ACC112 (cell line): ENCODE measurements around the gene CTXND1.
A peak's percentile ranks its signal among the peaks of the same experiment; 100 is the strongest.
"Not testable (repeated sequence)": the region's sequence is repeated elsewhere in the genome, so short reads cannot be mapped to it uniquely, and the experiment has no call there.

Experiments used
- H2AFZ ChIP-seq: fragments of 200-600 bp; sonication (generic); one replicate; pipeline ENCODE4 v1.6.0; 2017; ENCODE audit warnings: antibody characterized with exemption, low read length; ENCODE audit not compliant: unreplicated experiment
- H3K27ac ChIP-seq: fragments of 200-600 bp; sonication (generic); 2 replicates; pipeline ENCODE4 v1.5.1; 2014; ENCODE audit warnings: low read depth, mild to moderate bottlenecking, antibody characterized with exemption, low read length, moderate library complexity
- H3K27me3 ChIP-seq: fragments of 200-600 bp; sonication (generic); 2 replicates; pipeline ENCODE4 v1.6.1; 2014; ENCODE audit warnings: mild to moderate bottlenecking, antibody characterized with exemption, low read length, moderate library complexity, mixed read lengths; ENCODE audit not compliant: insufficient read depth
- H3K36me3 ChIP-seq: fragments of 200-600 bp; sonication (generic); 2 replicates; pipeline ENCODE4 v1.6.1; 2016; ENCODE audit warnings: mild to moderate bottlenecking, antibody characterized with exemption, low read length, moderate library complexity, mixed read lengths; ENCODE audit not compliant: insufficient read depth
- H3K4me1 ChIP-seq: fragments of 200-600 bp; sonication (generic); one replicate; pipeline ENCODE4 v1.6.1; 2016; ENCODE audit warnings: low read length, mixed read lengths; ENCODE audit not compliant: insufficient read depth, unreplicated experiment, control insufficient read depth
- H3K4me3 ChIP-seq: fragments of 200-600 bp; sonication (generic); 2 replicates; pipeline ENCODE4 v1.5.1; 2014; ENCODE audit warnings: mild to moderate bottlenecking, low read depth, low read length
- H3K79me2 ChIP-seq: fragments of 200-600 bp; sonication (generic); one replicate; pipeline ENCODE4 v1.6.0; 2016; ENCODE audit warnings: low read length; ENCODE audit not compliant: control insufficient read depth, unreplicated experiment, insufficient read depth

Gene CTXND1

DNA sequence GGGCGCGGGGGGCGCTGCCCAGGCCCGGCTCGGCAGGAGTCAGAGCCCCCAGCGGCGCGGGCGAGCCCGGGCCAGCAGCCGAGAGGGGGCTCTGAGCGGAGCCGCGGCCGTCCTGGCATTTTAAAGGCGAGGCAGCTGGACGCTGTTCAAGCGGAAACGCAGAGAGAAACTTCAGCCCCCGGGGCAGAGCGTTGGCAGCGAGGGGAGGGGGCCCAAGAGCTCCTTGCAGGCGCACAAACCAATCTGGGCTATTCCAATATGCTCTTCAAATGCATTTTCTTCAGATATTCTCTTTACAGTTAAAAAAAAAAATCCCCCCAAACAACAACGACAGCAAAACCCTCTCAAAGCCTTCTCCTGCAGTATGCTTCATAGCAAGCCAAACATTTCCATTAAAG is at the start of gene CTXND1:
Gene CTXND1, minus strand, starts transcription at position 93 of the 398 bp plus-strand sequence. CDS start 50,264 bp downstream, outside the sequence.
- peak within 1 kb of the TSS; percentile 50; the same call in 1 of the 2 replicates for H3K4me3 ChIP-seq

DNA sequence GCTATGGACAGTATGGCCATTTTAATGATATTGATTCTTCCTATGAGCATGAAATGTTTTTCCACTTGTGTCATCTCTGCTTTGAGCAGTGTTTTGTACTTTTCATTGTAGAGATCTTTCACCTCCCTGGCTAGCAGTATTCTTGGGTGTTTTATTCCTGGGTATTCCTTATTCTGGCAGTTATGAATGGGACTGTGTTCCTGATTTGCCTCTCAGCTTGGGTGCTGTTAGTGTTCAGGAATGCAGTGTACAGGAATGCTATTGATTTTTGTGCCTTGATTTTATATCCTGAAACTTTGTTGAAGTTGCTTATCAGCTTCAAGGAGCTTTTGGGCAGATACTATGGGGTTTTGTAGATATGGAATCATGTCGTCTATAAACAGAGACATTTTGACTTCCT is 49.5 kb upstream of the CTXND1 start:
- Histone ChIP-seq H3K27ac (no peak overlapping the region), H2AFZ (no peak overlapping the region), H3K4me3 (no peak overlapping the region), H3K79me2 (no peaks in the 10 kb centered on the region), H3K27me3 (peaks cover 33% of the 10 kb centered on the region; the same call in 1 of the 2 replicates), H3K36me3 (no peaks in the 10 kb centered on the region), H3K4me1 (no peaks in the 10 kb centered on the region)

More for the DNA sequence above, at the start of gene CTXND1:
- peaks cover 5% of the 10 kb centered on the region for H3K4me1 ChIP-seq
- no peak within 1 kb of the TSS for H2AFZ ChIP-seq
- H3K79me2 ChIP-seq = no peaks in the 10 kb centered on the region
- H3K27ac ChIP-seq = no peak within 1 kb of the TSS
- H3K36me3 ChIP-seq = no peaks in the 10 kb centered on the region
- peaks cover 96% of the 10 kb centered on the region for H3K27me3 ChIP-seq

DNA sequence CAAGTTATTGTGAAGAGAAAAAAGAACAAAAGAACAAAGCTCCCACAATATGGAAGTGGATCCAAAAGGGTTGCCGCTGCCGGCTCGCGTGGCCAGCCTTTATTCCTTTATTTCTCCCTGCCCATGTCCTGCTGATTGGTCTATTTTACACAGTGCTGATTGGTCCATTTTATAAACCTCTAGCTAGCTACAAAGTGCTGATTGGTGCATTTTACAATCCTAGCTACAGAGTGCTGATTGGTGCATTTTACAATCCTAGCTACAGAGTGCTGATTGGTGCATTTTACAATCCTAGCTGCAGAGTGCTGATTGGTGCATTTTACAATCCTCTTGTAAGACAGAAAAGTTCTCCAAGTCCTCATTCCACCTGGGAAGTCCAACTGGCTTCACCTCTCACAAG is 43.8 kb upstream of the CTXND1 start:
- H3K4me3 ChIP-seq, H2AFZ ChIP-seq, H3K27ac ChIP-seq, H3K79me2 ChIP-seq, H3K36me3 ChIP-seq, H3K4me1 ChIP-seq: not testable (repeated sequence)
- peaks cover 20% of the 10 kb centered on the region; the same call in 1 of the 2 replicates for H3K27me3 ChIP-seq

DNA sequence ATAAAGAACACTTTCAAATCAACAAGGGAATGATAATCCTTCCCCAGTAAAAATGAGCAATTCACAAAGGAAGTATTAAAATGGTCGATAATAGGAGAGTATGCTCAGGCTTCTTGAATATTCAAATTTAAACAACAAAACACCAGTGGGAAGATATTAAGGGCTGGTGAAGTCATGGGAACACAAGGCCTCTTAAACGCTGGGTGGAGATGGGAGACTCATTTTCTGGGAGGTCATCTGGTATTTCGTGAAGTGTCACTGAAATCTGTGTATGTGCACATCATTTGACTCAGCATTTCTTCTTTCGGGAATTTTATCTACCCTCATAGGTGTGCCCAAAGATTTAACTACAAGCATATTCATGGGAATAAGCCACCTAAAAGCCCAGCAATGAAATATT is 40.1 kb upstream of the CTXND1 start:
- Histone ChIP-seq H2AFZ (no peak overlapping the region), H3K27ac (no peak overlapping the region), H3K36me3 (no peaks in the 10 kb centered on the region)

DNA sequence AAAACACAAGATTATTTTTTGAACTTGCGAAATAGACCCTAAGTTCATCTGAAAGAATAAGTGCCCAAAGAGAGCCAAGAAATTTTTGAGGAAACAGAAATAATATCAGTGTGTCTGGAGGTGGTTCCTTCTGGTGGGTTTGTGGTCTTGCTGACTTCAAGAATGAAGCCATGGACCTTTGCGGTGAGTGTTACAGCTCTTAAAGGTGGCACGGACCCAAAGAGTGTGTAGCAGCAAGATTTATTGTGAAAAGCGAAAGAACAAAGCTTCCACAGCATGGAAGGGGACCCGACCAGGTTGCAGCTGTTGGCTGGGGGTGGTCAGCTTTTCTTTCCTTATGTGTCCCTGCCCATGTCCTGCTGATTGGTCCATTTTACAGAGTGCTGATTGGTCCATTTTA is 38.9 kb upstream of the CTXND1 start:
- H3K27ac ChIP-seq, H3K36me3 ChIP-seq, H3K4me3 ChIP-seq, H3K79me2 ChIP-seq, H3K4me1 ChIP-seq, H2AFZ ChIP-seq: not testable (repeated sequence)
- peaks cover 30% of the 10 kb centered on the region for H3K27me3 ChIP-seq

More for the DNA sequence above, 40.1 kb upstream of the CTXND1 start:
- no peaks in the 10 kb centered on the region for H3K4me1 ChIP-seq
- H3K79me2 ChIP-seq = no peaks in the 10 kb centered on the region
- peaks cover 21% of the 10 kb centered on the region; the same call in 1 of the 2 replicates for H3K27me3 ChIP-seq
- no peak overlapping the region for H3K4me3 ChIP-seq

DNA sequence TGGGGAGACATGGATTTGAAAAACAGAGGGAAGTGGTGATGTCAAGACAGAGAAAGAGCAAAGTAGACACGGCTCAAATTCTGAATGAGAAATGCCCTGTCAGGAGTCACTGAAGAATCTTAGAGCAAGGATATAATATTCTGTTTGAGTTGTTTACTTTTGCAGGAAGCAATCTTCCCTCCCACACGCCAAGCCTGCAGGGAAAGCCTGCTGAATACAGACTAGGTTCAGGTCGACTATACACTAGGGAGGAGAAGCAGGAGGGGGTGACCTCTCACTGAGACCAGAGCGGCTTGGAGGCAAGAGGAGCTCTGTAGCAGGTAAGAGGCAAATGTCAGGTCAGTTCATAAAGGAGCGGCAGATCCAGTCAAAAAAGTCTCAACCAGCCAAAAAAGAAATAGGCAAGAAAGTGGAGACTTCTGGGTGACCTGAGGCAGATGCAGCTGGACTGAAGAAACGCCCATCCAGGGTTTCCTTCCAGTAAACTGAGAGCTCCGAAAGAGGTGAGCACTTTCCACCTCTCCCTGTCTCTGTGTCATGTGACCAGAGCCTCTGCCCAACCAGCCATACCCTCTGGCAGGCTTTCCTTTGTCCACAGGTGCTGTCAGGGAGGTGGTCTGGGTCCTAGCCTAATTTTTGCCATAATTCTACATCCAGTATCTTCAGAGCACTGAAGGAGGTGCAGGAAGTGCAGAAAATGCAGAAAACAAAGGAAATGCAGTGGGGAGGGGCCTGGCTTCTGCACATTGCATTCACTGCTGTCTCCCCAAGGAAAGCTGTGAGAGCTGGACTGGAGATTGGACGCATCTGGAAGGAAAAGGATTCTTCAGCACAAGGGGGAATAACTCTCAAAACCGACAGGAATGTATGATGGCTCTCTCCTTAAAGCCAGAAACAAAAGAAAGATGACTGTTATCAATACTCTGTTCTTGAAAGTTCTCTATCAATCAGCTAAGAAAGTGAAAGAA is 37.8 kb upstream of the CTXND1 start:
- Histone ChIP-seq H3K27me3 (peaks cover 40% of the 10 kb centered on the region), H3K79me2 (no peaks in the 10 kb centered on the region), H2AFZ (no peak overlapping the region), H3K4me1 (no peaks in the 10 kb centered on the region), H3K4me3 (no peak overlapping the region), H3K36me3 (no peaks in the 10 kb centered on the region), H3K27ac (no peak overlapping the region)

DNA sequence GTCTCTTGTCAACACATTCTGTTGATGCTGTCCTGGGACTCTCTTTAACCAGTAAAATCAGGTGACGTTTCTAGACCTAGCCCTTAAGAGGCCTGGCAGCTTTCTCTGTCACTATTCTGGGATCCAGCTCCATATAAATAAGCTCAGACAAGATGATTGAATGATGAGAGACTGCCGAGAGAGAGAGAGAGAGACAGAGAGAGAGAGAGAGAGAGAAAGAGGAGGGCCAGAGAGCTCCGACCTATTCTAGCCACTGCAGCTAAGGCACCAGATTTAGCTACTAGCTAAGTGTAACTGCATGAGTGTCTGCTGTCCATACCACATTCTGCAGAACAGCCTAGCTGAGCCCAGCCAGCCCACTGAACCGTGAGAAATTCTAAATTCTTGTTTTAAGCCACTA is 36.1 kb upstream of the CTXND1 start:
- H3K27me3 ChIP-seq = peaks cover 40% of the 10 kb centered on the region
- H3K79me2 ChIP-seq = no peaks in the 10 kb centered on the region
- H3K4me1 ChIP-seq = no peaks in the 10 kb centered on the region
- no peak overlapping the region for H3K27ac ChIP-seq
- no peaks in the 10 kb centered on the region for H3K36me3 ChIP-seq
- no peak overlapping the region for H2AFZ ChIP-seq
- H3K4me3 ChIP-seq = no peak overlapping the region

DNA sequence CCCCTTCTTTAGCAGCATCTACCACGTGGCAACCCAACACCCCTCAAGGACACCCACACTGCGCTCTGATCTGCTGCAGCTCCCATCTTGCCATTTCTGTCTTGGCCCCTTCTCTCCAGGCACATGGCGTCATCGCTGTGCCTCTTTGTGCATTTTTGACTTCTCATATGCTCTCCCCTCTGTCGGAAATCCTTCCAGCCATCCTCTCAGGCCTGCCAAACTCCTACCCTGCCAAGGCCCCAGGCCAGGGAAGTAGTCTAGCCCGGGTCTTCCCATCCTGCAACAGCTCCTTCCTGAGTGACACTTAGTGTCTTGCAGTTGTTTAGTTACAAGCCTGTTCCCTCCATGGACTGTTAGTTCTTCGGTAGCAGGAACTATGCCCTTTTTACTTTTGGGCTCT is 34.0 kb upstream of the CTXND1 start:
- peaks cover 40% of the 10 kb centered on the region for H3K27me3 ChIP-seq
- no peaks in the 10 kb centered on the region for H3K4me1 ChIP-seq
- no peaks in the 10 kb centered on the region for H3K79me2 ChIP-seq
- H3K27ac ChIP-seq = no peak overlapping the region
- no peak overlapping the region for H3K4me3 ChIP-seq
- no peak overlapping the region for H2AFZ ChIP-seq
- H3K36me3 ChIP-seq = no peaks in the 10 kb centered on the region

DNA sequence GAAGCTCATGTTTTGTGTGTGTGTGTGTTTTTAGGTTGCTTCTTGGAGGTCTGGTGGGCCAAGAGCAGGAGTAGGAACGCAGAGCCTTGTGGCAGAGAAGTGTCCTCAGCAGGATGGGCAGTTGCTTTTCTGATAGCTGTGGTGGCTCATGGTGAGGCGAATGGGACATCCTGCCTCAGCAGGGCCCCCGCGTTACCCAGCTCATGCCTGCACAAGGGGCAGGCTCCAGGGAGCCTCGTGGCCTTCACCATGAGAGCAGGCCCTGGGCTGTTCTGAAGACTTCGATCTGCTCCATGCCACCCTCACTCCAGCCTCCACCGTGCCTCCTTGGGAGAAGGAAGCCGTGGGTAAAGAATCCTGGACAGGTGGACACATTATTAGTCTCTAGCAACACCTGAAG is 33.4 kb upstream of the CTXND1 start:
- Histone ChIP-seq H3K27me3 (peaks cover 37% of the 10 kb centered on the region), H3K4me1 (no peaks in the 10 kb centered on the region), H3K79me2 (no peaks in the 10 kb centered on the region), H3K27ac (no peak overlapping the region), H3K36me3 (no peaks in the 10 kb centered on the region), H3K4me3 (no peak overlapping the region), H2AFZ (no peak overlapping the region)

DNA sequence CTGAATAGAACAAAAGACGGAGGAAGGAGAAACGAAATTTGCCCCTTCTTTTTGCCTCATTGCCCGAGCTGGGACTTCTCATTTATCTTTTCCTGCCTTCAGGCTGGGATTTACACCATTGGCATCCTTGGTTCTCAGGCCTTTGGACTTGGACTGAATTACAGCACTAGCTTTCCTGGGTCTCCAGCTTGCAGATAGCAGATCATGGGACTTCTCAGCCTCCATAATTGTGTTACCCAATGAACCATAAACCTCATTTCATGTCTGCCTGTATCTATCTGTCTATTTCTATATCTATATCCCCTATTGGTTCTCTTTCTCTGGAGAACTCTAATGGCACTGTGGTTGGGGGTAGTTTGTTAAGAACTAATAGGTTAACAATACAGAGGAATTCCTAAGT is 31.5 kb upstream of the CTXND1 start:
- no peaks in the 10 kb centered on the region for H3K79me2 ChIP-seq
- no peak overlapping the region for H3K4me3 ChIP-seq
- H3K27me3 ChIP-seq = peaks cover 25% of the 10 kb centered on the region
- no peak overlapping the region for H2AFZ ChIP-seq
- H3K27ac ChIP-seq = no peak overlapping the region
- no peaks in the 10 kb centered on the region for H3K4me1 ChIP-seq
- H3K36me3 ChIP-seq = no peaks in the 10 kb centered on the region

DNA sequence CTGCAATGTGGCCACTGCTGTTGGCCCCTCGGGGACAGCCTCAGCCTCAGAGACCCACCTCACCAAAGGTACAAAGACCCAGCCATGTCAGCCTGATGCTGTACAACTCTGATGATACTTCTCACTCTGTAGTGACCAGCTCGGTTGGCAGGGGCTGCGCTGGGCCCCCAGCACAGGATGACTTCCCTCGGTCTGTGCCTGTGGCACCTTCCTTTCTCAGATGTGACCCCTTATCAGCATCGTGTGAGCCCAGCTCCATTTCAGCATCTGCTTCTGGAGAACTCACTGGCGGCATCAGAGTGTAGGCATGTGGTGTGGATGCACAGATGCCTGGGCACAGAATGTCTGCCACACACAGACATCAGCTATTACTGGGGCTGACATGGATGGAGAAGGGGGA is 25.1 kb upstream of the CTXND1 start:
- peaks cover 16% of the 10 kb centered on the region; the same call in 1 of the 2 replicates for H3K27me3 ChIP-seq

More for the DNA sequence above, 25.1 kb upstream of the CTXND1 start:
- Histone ChIP-seq H3K4me3 (no peak overlapping the region), H2AFZ (no peak overlapping the region), H3K36me3 (no peaks in the 10 kb centered on the region), H3K79me2 (no peaks in the 10 kb centered on the region), H3K27ac (no peak overlapping the region), H3K4me1 (no peaks in the 10 kb centered on the region)
